PC-3 (cell line): ENCODE data around the gene GLS2. TPM values are rescaled to one million over a fixed set of nuclear protein-coding genes. Genes with fewer than 3 reads are reported as not detected.
"Not testable (repeated sequence)": the region's sequence is repeated elsewhere in the genome, so short reads cannot be mapped to it uniquely, and the experiment has no call there.

ENCODE experiments used
- ATAC-seq: fragments of 200-7000 bp; cut with Tn5 transposase; 2 replicates; pipeline ENCODE4 v1.9.1; 2020; ENCODE audit warnings: mild to moderate bottlenecking, moderate library complexity
- BruUV-seq: library from RNA; stranded (reverse); fragments of 400-500 nt; replicated peaks from 2 replicates; lab custom pipeline; 2021; lab: Mats Ljungman, UMichigan
- CTCF ChIA-PET: fragments of 300-600 bp; sonication (Branson Sonifier 250); formaldehyde crosslinking; loops from one replicate; lab custom pipeline; 2022; ENCODE audit warnings: antibody characterized with exemption; lab: Charles Lee
- POLR2A ChIA-PET: fragments of 300-600 bp; sonication (Branson Sonifier 250); formaldehyde crosslinking; loops from one replicate; lab custom pipeline; 2022; ENCODE audit warnings: antibody characterized with exemption; ENCODE audit not compliant: unreplicated experiment; lab: Charles Lee
- DNase-seq: peaks from one replicate; pipeline ENCODE4 v3.0.0-alpha.2; 2015
- H2AFZ ChIP-seq: fragments of 300-600 bp; sonication (generic); 2 replicates; pipeline ENCODE4 v1.6.0; 2016; ENCODE audit warnings: antibody characterized with exemption, low read length
- H3F3A ChIP-seq: fragments of 300-600 bp; sonication (generic); one replicate; pipeline ENCODE4 v1.6.0; 2017; ENCODE audit warnings: antibody characterized with exemption, low read length, control low read depth, mild to moderate bottlenecking; ENCODE audit not compliant: unreplicated experiment
- H3K27ac ChIP-seq: fragments of 300-600 bp; sonication (generic); 2 replicates; pipeline ENCODE4 v1.5.1; 2016; ENCODE audit warnings: mild to moderate bottlenecking, low read length
- H3K27me3 ChIP-seq: fragments of 300-600 bp; sonication (generic); 2 replicates; pipeline ENCODE4 v1.6.1; 2016; ENCODE audit warnings: low read length, mixed read lengths
- H3K36me3 ChIP-seq: fragments of 300-600 bp; sonication (generic); 2 replicates; pipeline ENCODE4 v1.6.1; 2016; ENCODE audit warnings: low read depth, mixed run types, low read length, mixed read lengths
- H3K4me1 ChIP-seq: fragments of 300-600 bp; sonication (generic); 2 replicates; pipeline ENCODE4 v1.5.1; 2016; ENCODE audit warnings: low read length; ENCODE audit not compliant: insufficient read depth
- H3K4me2 ChIP-seq: fragments of 300-600 bp; sonication (generic); 2 replicates; pipeline ENCODE4 v1.6.0; 2016; ENCODE audit warnings: low read length
- H3K4me3 ChIP-seq: fragments of 300-600 bp; sonication (generic); 2 replicates; pipeline ENCODE4 v1.5.1; 2016; ENCODE audit warnings: mild to moderate bottlenecking, low read length, mixed read lengths
- H3K79me2 ChIP-seq: fragments of 300-600 bp; sonication (generic); 2 replicates; pipeline ENCODE4 v1.6.1; 2017; ENCODE audit warnings: low read length, mixed read lengths
- H3K9ac ChIP-seq: fragments of 300-600 bp; sonication (generic); 2 replicates; pipeline ENCODE4 v1.6.0; 2016; ENCODE audit warnings: mild to moderate bottlenecking, low read length
- H3K9me2 ChIP-seq: fragments of 300-600 bp; sonication (generic); replicated peaks from 2 replicates; pipeline ENCODE4 v1.6.1; 2016; ENCODE audit warnings: mixed run types, low read length, mixed read lengths
- H3K9me3 ChIP-seq: fragments of 300-600 bp; sonication (generic); 2 replicates; pipeline ENCODE4 v1.6.1; 2016; ENCODE audit warnings: low read length, mixed read lengths
- H4K20me1 ChIP-seq: fragments of 300-600 bp; sonication (generic); 2 replicates; pipeline ENCODE4 v1.6.1; 2016; ENCODE audit warnings: low read length, mixed read lengths
- CTCF ChIP-seq: fragments of 300-600 bp; sonication (generic); conservative IDR thresholded peaks from 2 replicates; pipeline ENCODE4 v1.5.1; 2017; ENCODE audit warnings: antibody characterized with exemption, low read depth, mild to moderate bottlenecking, low read length
- EZH2 ChIP-seq: fragments of 300-600 bp; sonication (generic); IDR thresholded peaks from one replicate; pipeline ENCODE4 v1.6.1; 2017; ENCODE audit warnings: antibody characterized with exemption, mild to moderate bottlenecking, low read length; ENCODE audit not compliant: unreplicated experiment
- EZH2phosphoT487 ChIP-seq: fragments of 300-600 bp; sonication (generic); IDR thresholded peaks from 2 replicates; pipeline ENCODE4 v1.6.1; 2018; ENCODE audit warnings: mild to moderate bottlenecking, antibody characterized with exemption, low read length, borderline replicate concordance
- intact Hi-C: fragments of 100-400 bp; cut with micrococcal nuclease; formaldehyde crosslinking; loops from 2 replicates; pipeline ENCODE4 v1.9.0; 2023
- total RNA-seq: library from RNA; depleted of rRNA; stranded (reverse); fragments of >200 nt; gene quantifications from 2 replicates; pipeline ENCODE4 v1.2.3, GENCODE V29; 2014

The GLS2 gene
- total RNA-seq, 1 experiment from 2014 or later = 4.0 TPM

- H3K27ac ChIP-seq = peak within 1 kb of the TSS; percentile 82
- no TSS peak for BruUV-seq
Measured at GRCh38 chr12:56448860-56449621, 38.9 kb downstream of the GLS2 start, which contains the start of gene TIMELESS. TIMELESS (minus strand) TSS chr12:56449426; CDS start chr12:56434170, 15,256 bp downstream.

GRCh38 chr12:56443208-56443607, 44.8 kb downstream of the GLS2 start:
- DNase-seq = peak; percentile 39
- H3K27ac ChIP-seq, H3K4me1 ChIP-seq, H2AFZ ChIP-seq, H3K4me3 ChIP-seq, POLR2A ChIA-PET, ATAC-seq, intact Hi-C loops, H3K9me2 ChIP-seq, H3K9ac ChIP-seq, CTCF ChIA-PET, H4K20me1 ChIP-seq, H3K4me2 ChIP-seq, H3F3A ChIP-seq, H3K9me3 ChIP-seq, H3K27me3 ChIP-seq, BruUV-seq: not testable (repeated sequence)
- Histone ChIP-seq H3K36me3 (peaks cover 13% of the 10 kb centered on the region; the same call in 1 of the 2 replicates), H3K79me2 (peaks cover 46% of the 10 kb centered on the region)

More at GRCh38 chr12:56448860-56449621, 38.9 kb downstream of the GLS2 start, which contains the start of gene TIMELESS:
- Histone ChIP-seq H3K79me2 (peaks cover 17% of the 10 kb centered on the region), H3K9ac (peak within 1 kb of the TSS; percentile 92), H2AFZ (peak within 1 kb of the TSS; percentile 92), H3K4me1 (peaks cover 12% of the 10 kb centered on the region), H3F3A (no peaks in the 10 kb centered on the region), H3K9me3 (no peaks in the 10 kb centered on the region), H3K36me3 (0 out of 2 replicates have a peak, but pooled peaks cover 9% of the 10 kb centered on the region), H3K9me2 (no peaks in the 10 kb centered on the region), H3K4me2 (peak within 1 kb of the TSS; percentile 80), H3K27me3 (no peaks in the 10 kb centered on the region), H3K4me3 (peak within 1 kb of the TSS; percentile 81), H4K20me1 (no peaks in the 10 kb centered on the region)
- intact Hi-C loops = no loop called here
- CTCF ChIA-PET = interaction anchor here (2.1 kb wide), 1 partner anchor 12 kb away, joined by 15 read pairs; no protein-coding TSS in a partner anchor
- ATAC-seq = peak; percentile 98
- peak; percentile 89 for DNase-seq
- POLR2A ChIA-PET = interaction anchor here (0.6 to 1.0 kb wide), 3 partner anchors 89 to 475 kb away, joined by 3 to 7 read pairs (median 4); partner anchors contain the start of genes RAB5B, RNF41 and STAT2
- no peak for TF ChIP-seq EZH2phosphoT487
- no peak for TF ChIP-seq CTCF
- TF ChIP-seq EZH2 = no peak

GRCh38 chr12:56437430-56438176, 50.4 kb downstream of the GLS2 start:
- Histone ChIP-seq H3F3A (no peaks in the 10 kb centered on the region), H3K4me3 (no peak overlapping the region), H3K4me2 (no peak overlapping the region), H3K4me1 (no peaks in the 10 kb centered on the region), H3K9me3 (no peaks in the 10 kb centered on the region), H3K9me2 (no peaks in the 10 kb centered on the region), H3K36me3 (no peaks in the 10 kb centered on the region), H4K20me1 (no peaks in the 10 kb centered on the region), H3K27me3 (no peaks in the 10 kb centered on the region), H3K27ac (no peak overlapping the region), H3K79me2 (peaks cover 43% of the 10 kb centered on the region), H3K9ac (no peak overlapping the region), H2AFZ (no peak overlapping the region)
- ChIA-PET CTCF (interaction anchor here (0.9 kb wide), 1 partner anchor 27 kb away, joined by 3 read pairs; no protein-coding TSS in a partner anchor), POLR2A (interaction anchor here (0.6 kb wide), 1 partner anchor 404 kb away, joined by 3 read pairs; no protein-coding TSS in a partner anchor)
- TF ChIP-seq CTCF (no peak), EZH2 (no peak), EZH2phosphoT487 (no peak)
- BruUV-seq = no TSS peak
- DNase-seq (no peak), ATAC-seq (no peak)
- intact Hi-C loops = no loop called here
